Brain microvascular endothelial cell (primary cell): ENCODE data around the gene ATF7.

Source experiments
- DNase-seq: peaks from one replicate; pipeline ENCODE4 v3.0.0-alpha.2; 2020
- H3K27ac ChIP-seq: fragments of 250-450 bp; sonication (Bioruptor Pico); 2 replicates; pipeline ENCODE4 v1.5.1; 2020; ENCODE audit warnings: mild to moderate bottlenecking, moderate library complexity
- H3K27me3 ChIP-seq: fragments of 250-450 bp; sonication (Bioruptor Pico); replicated peaks from 2 replicates; pipeline ENCODE4 v1.5.1; 2020; ENCODE audit warnings: mild to moderate bottlenecking
- H3K36me3 ChIP-seq: fragments of 250-450 bp; sonication (Bioruptor Pico); replicated peaks from 2 replicates; pipeline ENCODE4 v1.5.1; 2020; ENCODE audit warnings: mild to moderate bottlenecking
- H3K4me3 ChIP-seq: 2 replicates; pipeline ENCODE4 v1.5.1; 2011; ENCODE audit warnings: low read depth, mild to moderate bottlenecking, control low read depth, low read length, moderate library complexity
- in situ Hi-C: cut with HindIII; loops from 2 replicates; pipeline ENCODE4 v1.10.0; 2017; ENCODE audit warnings: low sequenced_read_pairs, low pct_ligation_motif_present
- TF ChIP-seq, protein P1 (sequence below): IDR thresholded peaks from 2 replicates; pipeline ENCODE4 v1.5.1; 2011; ENCODE audit warnings: low read depth, mild to moderate bottlenecking, moderate library complexity, low read length, control low read depth, inconsistent platforms; ENCODE audit errors: missing control alignments

ATF7 gene

GRCh38 chr12:53664936-53665335 is 38.8 kb upstream of the ATF7 start:
- DNase-seq: no peak
- H3K27me3 ChIP-seq: no peaks in the 10 kb centered on the region
- TF ChIP-seq, protein P1, sequence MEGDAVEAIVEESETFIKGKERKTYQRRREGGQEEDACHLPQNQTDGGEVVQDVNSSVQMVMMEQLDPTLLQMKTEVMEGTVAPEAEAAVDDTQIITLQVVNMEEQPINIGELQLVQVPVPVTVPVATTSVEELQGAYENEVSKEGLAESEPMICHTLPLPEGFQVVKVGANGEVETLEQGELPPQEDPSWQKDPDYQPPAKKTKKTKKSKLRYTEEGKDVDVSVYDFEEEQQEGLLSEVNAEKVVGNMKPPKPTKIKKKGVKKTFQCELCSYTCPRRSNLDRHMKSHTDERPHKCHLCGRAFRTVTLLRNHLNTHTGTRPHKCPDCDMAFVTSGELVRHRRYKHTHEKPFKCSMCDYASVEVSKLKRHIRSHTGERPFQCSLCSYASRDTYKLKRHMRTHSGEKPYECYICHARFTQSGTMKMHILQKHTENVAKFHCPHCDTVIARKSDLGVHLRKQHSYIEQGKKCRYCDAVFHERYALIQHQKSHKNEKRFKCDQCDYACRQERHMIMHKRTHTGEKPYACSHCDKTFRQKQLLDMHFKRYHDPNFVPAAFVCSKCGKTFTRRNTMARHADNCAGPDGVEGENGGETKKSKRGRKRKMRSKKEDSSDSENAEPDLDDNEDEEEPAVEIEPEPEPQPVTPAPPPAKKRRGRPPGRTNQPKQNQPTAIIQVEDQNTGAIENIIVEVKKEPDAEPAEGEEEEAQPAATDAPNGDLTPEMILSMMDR: no peak
- H3K27ac ChIP-seq: no peak overlapping the region
- H3K36me3 ChIP-seq: peaks cover 56% of the 10 kb centered on the region
- no peak overlapping the region for H3K4me3 ChIP-seq
- in situ Hi-C loops: no loop called here

DNA sequence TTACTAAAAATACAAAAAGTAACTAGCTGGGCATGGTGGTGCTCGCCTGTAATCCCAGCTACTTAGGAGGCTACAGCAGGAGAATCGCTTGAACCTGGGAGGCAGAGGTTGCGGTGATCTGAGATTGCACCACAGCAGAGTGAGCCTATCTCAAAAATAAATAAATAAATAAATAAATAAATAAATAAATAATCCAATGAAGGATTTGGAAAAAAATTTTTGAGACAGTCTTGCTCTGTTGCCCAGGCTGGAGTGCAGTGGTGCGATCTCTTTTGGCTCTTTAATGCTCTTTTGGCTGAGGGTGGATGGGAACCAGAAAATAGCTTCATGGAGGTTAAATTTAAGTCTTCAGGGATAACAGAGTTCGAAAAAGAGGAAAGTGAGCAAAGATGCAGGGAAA is 38.0 kb upstream of the ATF7 start:
- H3K36me3 ChIP-seq: peaks cover 48% of the 10 kb centered on the region
- in situ Hi-C loops: no loop called here
- TF ChIP-seq, protein P1: no peak

DNA sequence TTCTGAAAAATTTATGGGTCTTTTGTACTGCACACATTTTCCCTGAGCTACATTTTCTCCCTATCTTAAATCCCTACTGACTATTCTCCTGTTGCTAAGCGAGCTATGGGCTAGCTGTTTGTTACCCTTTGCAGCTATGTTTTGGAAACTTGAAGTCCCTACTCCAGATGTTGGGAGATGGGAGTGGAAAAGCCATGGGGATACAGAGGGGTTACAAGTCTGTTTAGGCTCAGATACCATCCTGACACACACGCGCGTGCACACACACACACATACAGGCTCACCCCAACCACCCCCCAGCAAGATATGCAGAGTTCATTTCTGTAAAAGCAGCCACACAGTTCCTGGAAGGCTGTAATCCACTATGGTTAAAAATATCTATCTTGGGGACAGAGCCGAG is 33.9 kb upstream of the ATF7 start:
- H3K27ac ChIP-seq: peak overlapping the region; percentile 73
- H3K36me3 ChIP-seq: peaks cover 14% of the 10 kb centered on the region
- TF ChIP-seq, protein P1: no peak
- no peak overlapping the region for H3K4me3 ChIP-seq
- no peak for DNase-seq
- H3K27me3 ChIP-seq: no peaks in the 10 kb centered on the region
- in situ Hi-C loops: no loop called here

More for the DNA sequence above, 38.0 kb upstream of the ATF7 start:
- DNase-seq: no peak
- H3K27ac ChIP-seq: no peak overlapping the region
- H3K4me3 ChIP-seq: no peak overlapping the region
- H3K27me3 ChIP-seq: no peaks in the 10 kb centered on the region

DNA sequence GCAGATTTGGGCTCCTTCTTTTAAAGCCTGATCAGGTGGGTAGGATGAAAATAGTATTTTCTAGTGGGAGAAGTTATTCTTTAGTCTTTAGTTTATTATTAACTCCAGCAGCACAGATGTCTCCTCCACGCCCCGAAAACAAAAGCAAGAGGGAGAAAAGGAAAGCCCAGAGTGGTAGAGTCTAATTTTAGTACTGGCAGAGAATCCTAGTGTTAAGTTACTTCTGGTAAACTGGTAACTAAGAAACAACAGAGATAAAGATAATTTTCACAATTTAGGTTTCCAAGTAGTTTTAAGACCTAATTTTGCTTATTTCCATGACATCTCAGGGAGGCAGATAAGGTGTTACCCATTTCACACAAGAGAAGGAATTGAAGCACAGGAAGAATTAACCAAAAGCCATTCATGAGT is 33.4 kb upstream of the ATF7 start:
- Histone ChIP-seq H3K36me3 (peaks cover 10% of the 10 kb centered on the region), H3K27me3 (no peaks in the 10 kb centered on the region), H3K4me3 (no peak overlapping the region), H3K27ac (peak overlapping the region; percentile 73)
- TF ChIP-seq, protein P1: no peak
- in situ Hi-C loops: no loop called here
- no peak for DNase-seq

DNA sequence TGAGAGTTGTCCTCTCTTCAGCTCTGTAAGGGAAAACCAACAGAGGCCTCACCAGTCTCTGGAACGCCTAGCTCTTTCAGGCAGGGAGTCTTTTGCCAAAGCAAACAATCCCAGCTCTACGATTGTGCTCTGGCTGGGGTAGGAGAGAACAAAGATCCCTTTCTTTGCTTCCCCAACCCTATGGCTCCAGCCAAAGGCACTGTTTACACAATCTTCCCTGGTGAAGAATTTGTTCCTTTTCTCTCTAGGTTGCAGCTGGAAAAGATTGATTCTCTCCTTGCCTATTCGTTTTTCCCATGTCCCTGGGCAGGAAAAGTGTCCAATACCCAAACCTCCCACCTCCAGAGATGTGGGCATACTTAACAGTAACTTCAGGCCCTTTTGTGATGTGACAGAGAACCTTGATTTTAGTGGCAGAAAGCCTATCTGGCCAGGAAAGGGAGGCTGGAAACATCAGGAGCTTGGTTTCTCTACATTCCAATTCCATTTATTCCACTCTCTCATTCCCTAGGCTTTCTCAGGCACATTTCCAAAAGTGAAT is 32.9 kb upstream of the ATF7 start:
- H3K4me3 ChIP-seq: no peak overlapping the region
- peaks cover 7% of the 10 kb centered on the region for H3K36me3 ChIP-seq
- no peaks in the 10 kb centered on the region for H3K27me3 ChIP-seq
- in situ Hi-C loops: no loop called here
- TF ChIP-seq, protein P1: no peak
- DNase-seq: peak; percentile 70
- peak overlapping the region; percentile 73 for H3K27ac ChIP-seq

GRCh38 chr12:53657041-53657440 is 30.9 kb upstream of the ATF7 start:
- no peaks in the 10 kb centered on the region for H3K36me3 ChIP-seq
- H3K27me3 ChIP-seq: no peaks in the 10 kb centered on the region
- DNase-seq: no peak
- no peak overlapping the region for H3K27ac ChIP-seq
- in situ Hi-C loops: no loop called here
- H3K4me3 ChIP-seq: no peak overlapping the region
- TF ChIP-seq, protein P1: no peak
